KMS-11 (cell line): ENCODE results near the gene MIGA1.

ENCODE experiments used
- H2AFZ ChIP-seq: fragments of 200-600 bp; sonication (generic); 2 replicates; pipeline ENCODE4 v1.6.1; 2016; ENCODE audit warnings: antibody characterized with exemption, mixed run types, low read depth
- H3K27ac ChIP-seq: fragments of 200-600 bp; sonication (generic); 2 replicates; pipeline ENCODE4 v1.6.1; 2016; ENCODE audit warnings: mild to moderate bottlenecking, mixed run types
- H3K27me3 ChIP-seq: fragments of 200-600 bp; sonication (generic); 2 replicates; pipeline ENCODE4 v1.6.1; 2017; ENCODE audit warnings: mild to moderate bottlenecking, low read depth, mixed run types, moderate library complexity; ENCODE audit not compliant: insufficient read depth
- H3K36me3 ChIP-seq: fragments of 200-600 bp; sonication (generic); 2 replicates; pipeline ENCODE4 v1.6.1; 2017; ENCODE audit warnings: mild to moderate bottlenecking, mixed run types; ENCODE audit not compliant: insufficient read depth
- H3K4me1 ChIP-seq: fragments of 200-600 bp; sonication (generic); 2 replicates; pipeline ENCODE4 v1.6.1; 2016; ENCODE audit warnings: mild to moderate bottlenecking, low read depth, mixed run types; ENCODE audit not compliant: poor library complexity, severe bottlenecking
- H3K4me2 ChIP-seq: fragments of 200-600 bp; sonication (generic); 2 replicates; pipeline ENCODE4 v1.7.0; 2016; ENCODE audit warnings: mild to moderate bottlenecking, mixed run types
- H3K4me3 ChIP-seq: fragments of 200-600 bp; sonication (generic); IDR thresholded peaks from 2 replicates; pipeline ENCODE4 v1.6.1; 2017; ENCODE audit warnings: low read depth, low read length, mixed read lengths; ENCODE audit not compliant: insufficient read depth
- H3K79me2 ChIP-seq: fragments of 200-600 bp; sonication (generic); 2 replicates; pipeline ENCODE4 v1.6.1; 2016; ENCODE audit warnings: low read depth, mixed run types; ENCODE audit not compliant: insufficient read depth
- H3K9ac ChIP-seq: fragments of 200-600 bp; sonication (generic); 2 replicates; pipeline ENCODE4 v1.6.1; 2016; ENCODE audit warnings: mild to moderate bottlenecking, mixed run types
- H4K20me1 ChIP-seq: fragments of 200-600 bp; sonication (generic); 2 replicates; pipeline ENCODE4 v1.6.1; 2016; ENCODE audit warnings: mild to moderate bottlenecking, mixed run types; ENCODE audit not compliant: insufficient read depth
- TF ChIP-seq, protein P1 (sequence below): fragments of 200-600 bp; sonication (generic); conservative IDR thresholded peaks from 2 replicates; pipeline ENCODE4 v1.6.1; 2017; ENCODE audit warnings: low read depth, mild to moderate bottlenecking, antibody characterized with exemption, low read length, moderate library complexity, mixed read lengths

The MIGA1 gene

DNA sequence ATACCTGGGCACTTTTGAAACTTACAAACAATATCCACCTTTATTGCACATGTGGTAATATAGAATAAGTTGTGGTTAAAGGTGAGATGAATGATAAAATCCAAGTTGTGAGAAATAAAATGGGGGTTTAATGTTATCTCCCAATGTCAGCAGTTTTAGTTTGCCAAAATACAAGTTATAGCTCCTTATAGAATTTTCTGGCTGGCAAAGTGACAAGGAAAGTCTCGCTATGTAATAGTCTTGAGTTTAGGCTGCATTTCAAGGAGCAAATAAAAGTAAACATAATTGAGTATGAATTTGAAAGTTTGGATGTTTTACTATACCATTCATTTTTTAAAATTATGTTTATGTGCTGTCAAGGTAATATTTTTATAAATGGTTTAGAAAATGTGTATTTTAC, 94.0 kb downstream of the MIGA1 start:
- Histone ChIP-seq H4K20me1 (no peaks in the 10 kb centered on the region), H3K4me3 (no peak overlapping the region), H3K79me2 (no peaks in the 10 kb centered on the region), H3K36me3 (no peaks in the 10 kb centered on the region), H3K27me3 (no peaks in the 10 kb centered on the region), H3K27ac (no peak overlapping the region), H2AFZ (no peak overlapping the region), H3K4me2 (no peak overlapping the region), H3K4me1 (no peaks in the 10 kb centered on the region), H3K9ac (no peak overlapping the region)
- TF ChIP-seq, protein P1, sequence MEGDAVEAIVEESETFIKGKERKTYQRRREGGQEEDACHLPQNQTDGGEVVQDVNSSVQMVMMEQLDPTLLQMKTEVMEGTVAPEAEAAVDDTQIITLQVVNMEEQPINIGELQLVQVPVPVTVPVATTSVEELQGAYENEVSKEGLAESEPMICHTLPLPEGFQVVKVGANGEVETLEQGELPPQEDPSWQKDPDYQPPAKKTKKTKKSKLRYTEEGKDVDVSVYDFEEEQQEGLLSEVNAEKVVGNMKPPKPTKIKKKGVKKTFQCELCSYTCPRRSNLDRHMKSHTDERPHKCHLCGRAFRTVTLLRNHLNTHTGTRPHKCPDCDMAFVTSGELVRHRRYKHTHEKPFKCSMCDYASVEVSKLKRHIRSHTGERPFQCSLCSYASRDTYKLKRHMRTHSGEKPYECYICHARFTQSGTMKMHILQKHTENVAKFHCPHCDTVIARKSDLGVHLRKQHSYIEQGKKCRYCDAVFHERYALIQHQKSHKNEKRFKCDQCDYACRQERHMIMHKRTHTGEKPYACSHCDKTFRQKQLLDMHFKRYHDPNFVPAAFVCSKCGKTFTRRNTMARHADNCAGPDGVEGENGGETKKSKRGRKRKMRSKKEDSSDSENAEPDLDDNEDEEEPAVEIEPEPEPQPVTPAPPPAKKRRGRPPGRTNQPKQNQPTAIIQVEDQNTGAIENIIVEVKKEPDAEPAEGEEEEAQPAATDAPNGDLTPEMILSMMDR = no peak

DNA sequence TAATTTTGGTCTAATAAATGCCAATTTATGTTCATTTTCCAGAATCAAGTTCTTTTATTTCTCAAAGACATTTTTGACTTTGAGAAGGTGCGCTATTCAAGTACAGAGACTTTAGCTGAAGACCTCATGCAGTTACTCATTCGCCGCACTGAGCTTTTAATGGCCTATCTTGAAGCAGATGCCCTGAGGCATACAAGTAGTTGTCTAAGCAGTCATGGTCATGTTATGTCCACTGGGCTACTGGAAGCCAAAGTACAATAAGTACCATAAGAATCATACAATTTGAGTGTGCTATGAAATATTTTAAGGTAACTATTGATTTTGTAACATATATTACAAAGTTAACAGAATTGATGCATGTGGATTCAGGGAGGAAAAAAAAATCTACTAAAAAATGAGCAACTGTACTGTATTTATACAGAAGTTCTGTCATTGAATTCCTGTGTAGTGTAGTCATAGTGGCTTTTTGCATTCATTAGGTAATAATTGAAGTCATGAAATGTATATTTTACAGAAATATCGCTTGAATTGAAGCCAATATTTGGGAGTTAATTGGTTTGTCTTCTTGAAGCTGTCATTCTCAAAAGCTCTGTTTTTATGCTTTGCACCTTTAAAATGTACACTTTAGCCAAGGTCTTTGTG, 95.5 kb downstream of the MIGA1 start:
- H3K27ac ChIP-seq = no peak overlapping the region

DNA sequence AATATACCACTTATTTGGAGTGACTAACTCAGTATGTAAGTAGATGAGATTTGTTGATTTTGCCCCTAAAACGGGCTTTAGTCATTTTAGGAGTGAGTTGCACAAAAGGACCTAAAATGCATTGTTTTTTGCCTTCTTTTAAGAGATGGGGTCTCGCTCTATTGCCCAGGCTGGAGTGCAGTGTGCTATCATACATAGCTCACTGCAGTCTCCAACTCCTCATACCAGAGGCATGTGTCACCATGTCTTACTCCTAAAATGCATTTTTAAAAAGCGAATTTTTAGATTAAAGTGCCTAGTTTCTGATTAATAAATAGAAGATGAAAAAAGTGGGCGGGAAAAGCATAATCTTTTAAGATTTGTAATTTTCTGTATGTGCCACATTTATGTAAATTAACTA, 97.4 kb downstream of the MIGA1 start:
- Histone ChIP-seq H2AFZ (no peak overlapping the region), H3K4me1 (no peaks in the 10 kb centered on the region), H3K4me3 (no peak overlapping the region), H3K79me2 (no peaks in the 10 kb centered on the region), H3K9ac (no peak overlapping the region), H3K36me3 (no peaks in the 10 kb centered on the region), H3K4me2 (no peak overlapping the region), H3K27ac (no peak overlapping the region), H3K27me3 (no peaks in the 10 kb centered on the region), H4K20me1 (no peaks in the 10 kb centered on the region)
- TF ChIP-seq, protein P1 = no peak

More for the DNA sequence above, 95.5 kb downstream of the MIGA1 start:
- Histone ChIP-seq H3K4me2 (no peak overlapping the region), H3K36me3 (no peaks in the 10 kb centered on the region), H3K4me3 (no peak overlapping the region), H3K9ac (no peak overlapping the region), H3K27me3 (no peaks in the 10 kb centered on the region), H3K4me1 (no peaks in the 10 kb centered on the region), H2AFZ (no peak overlapping the region), H3K79me2 (no peaks in the 10 kb centered on the region), H4K20me1 (no peaks in the 10 kb centered on the region)
- TF ChIP-seq, protein P1 = no peak

DNA sequence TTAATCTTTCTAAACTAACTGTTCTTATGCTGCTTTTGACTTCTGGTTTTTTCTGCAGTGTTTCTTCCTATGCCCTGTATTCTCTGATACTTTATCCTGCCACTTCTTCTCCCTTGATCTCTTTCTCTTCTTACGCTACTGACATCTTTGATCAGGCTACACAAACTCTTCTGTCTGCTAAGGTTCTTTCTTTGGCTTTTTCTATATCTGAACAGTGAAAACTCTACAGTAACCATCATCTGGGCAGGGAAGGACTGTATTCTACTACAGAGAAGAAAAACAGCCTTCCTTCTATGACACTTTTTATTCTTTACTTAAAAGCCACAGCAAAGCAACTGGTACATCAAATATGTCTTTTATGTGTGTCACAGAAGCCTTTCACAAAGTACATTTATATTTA, 101.6 kb downstream of the MIGA1 start:
- Histone ChIP-seq H3K27ac (no peak overlapping the region), H3K79me2 (no peaks in the 10 kb centered on the region), H3K4me2 (no peak overlapping the region), H2AFZ (no peak overlapping the region), H3K9ac (no peak overlapping the region), H3K4me1 (no peaks in the 10 kb centered on the region), H3K36me3 (no peaks in the 10 kb centered on the region), H3K4me3 (no peak overlapping the region), H3K27me3 (no peaks in the 10 kb centered on the region), H4K20me1 (no peaks in the 10 kb centered on the region)
- TF ChIP-seq, protein P1 = no peak
